HG03460 (cell line): Measurements from ENCODE around the gene THOC3.
A peak's percentile ranks its signal among the peaks of the same experiment; 100 is the strongest.
"Not testable (repeated sequence)": the region's sequence is repeated elsewhere in the genome, so short reads cannot be mapped to it uniquely, and the experiment has no call there.

Experiments used
- ATAC-seq: cut with Tn5 transposase; IDR thresholded peaks from one replicate; pipeline ENCODE4 v1.9.1; 2021; ENCODE audit not compliant: unreplicated experiment

The THOC3 gene

GRCh38 chr5:175967471-175968372 lies at the start of gene THOC3:
TSS of gene THOC3 (minus strand) at chr5:175968315. CDS start at chr5:175968208, 107 bp downstream.
- peak; percentile 99 for ATAC-seq

DNA sequence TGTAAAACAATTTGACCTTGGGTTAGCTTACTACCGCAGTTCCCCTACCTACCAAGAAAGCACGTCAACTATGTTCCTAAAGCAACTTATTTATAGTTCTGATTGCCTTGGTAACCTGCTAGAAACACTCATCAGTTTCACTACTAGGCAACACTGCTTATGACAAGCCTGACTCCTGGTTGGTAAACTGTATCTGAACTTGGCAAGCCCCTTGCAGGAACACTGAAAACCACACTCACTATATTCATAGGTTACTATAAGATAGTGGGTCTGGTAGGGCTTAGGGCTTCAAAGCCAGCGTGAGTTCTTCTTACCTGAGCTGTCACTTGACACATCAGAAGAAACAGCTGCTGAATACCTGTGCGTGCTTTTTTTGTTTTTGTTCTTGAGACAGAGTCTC lies 49.2 kb upstream of the THOC3 start:
- not testable (repeated sequence) for ATAC-seq

- ATAC-seq, result not testable (repeated sequence)
Observed at GRCh38 chr5:176014360-176014759, 46.2 kb upstream of the THOC3 start.

GRCh38 chr5:176011088-176011487 lies 43.0 kb upstream of the THOC3 start:
- not testable (repeated sequence) for ATAC-seq

DNA sequence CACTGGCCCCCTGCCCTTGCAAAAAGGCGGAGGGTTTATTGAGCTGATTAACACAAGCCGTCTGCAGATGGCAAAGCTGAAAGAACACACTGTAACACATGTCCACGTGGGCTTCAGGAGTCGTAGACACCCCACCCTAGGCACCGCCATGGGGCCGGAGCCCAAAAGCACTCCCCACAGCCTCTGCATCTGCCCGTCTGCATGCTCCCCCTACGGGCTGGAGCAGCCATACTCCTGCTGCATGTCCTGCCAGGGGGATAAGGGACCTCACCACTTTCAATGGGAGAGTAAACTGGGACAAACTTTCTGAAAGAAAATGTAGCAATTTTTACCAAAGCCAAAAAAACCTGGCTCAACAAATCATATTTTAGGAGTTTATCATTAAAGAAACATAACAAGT lies 42.1 kb upstream of the THOC3 start:
- not testable (repeated sequence) for ATAC-seq

DNA sequence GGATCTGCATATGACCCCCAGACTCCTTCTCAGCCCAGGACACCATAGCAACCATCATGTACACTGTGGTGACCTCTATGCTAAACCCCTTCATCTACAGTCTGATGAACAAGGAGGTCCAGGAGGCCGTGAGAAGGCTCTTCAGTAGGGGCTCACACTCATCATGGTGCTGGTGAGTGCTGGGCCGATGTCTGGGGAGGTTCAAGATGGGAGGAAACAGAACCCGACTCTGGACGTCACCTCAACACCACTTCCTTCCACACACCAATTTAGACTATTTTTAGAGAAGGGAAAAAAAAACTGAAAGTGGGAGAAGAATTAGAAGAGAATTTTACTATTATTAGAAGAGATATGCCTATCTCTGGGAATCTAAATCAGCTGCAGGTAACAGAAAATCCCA lies 39.1 kb upstream of the THOC3 start:
- ATAC-seq, result not testable (repeated sequence)

DNA sequence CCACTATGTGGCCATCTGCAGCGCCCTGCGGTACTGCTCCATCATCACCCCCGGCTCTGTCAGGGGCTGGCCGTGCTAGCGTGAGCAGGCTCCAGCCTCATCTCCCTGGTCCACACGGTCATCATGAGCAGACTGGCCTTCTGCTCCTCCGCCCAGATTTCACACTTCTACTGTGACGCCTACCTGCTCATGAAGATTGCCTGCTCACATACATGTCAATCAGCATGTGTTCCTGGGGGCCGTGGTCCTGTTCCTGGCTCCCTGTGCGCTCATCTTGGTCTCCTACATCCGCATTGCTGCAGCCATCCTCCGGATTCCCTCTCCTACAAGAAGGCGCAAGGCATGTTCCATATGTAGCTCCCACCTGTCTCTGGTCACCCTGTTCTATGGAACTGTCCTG lies 38.7 kb upstream of the THOC3 start:
- not testable (repeated sequence) for ATAC-seq

- not testable (repeated sequence) for ATAC-seq
Observed at GRCh38 chr5:175997979-175998378, 29.9 kb upstream of the THOC3 start.

GRCh38 chr5:175997495-175997894 lies 29.4 kb upstream of the THOC3 start:
- ATAC-seq, result not testable (repeated sequence)

DNA sequence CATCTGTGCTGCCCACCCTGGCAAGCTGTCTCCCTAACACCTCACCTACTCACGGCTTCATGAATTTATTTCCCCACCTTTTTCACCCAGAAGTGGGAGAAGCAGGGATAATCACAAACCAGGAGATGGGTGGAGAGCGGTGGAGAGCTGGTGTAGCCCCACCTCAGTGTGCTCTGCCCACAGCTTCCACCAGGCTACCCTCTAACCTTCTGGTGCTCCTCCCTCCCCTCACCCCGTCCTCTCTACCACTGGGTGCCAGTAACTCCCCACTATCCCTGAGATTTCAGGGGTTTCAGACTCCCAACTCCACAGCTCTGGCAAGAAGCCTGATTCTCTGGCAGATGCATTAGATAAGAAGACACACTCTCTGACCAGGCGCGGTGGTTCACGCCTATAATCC lies 28.7 kb upstream of the THOC3 start:
- not testable (repeated sequence) for ATAC-seq

GRCh38 chr5:175995506-175995905 lies 27.4 kb upstream of the THOC3 start:
- not testable (repeated sequence) for ATAC-seq

DNA sequence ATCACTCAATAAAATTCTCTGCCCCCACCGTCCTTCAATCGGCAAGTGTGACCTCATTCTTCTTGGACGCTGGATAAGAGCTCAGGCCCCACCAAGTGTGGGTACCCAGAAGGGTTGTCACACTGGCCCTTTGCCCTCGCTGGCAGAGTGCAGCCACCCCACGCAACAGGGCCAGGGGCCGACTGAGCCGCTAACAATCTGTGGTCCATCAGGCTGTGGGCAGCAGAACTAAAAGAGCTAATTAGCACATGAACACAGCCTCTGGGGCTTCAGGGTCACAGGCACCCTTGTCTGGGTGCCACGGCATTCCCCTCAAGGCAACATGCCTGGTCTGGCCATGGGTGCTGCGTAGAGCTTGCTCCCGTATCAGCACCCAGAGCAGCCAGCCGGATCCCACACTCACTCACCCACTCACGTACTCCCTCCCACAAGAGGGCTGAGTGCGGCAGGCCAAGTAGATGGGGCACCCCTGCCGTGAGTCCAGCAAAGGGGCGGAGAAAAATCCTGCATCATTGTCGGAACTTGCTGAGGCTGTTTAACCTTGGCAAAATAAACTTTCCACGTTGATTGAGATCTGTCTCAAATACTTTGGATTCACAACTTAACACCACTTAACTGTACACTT lies 11.4 kb upstream of the THOC3 start:
- ATAC-seq, result not testable (repeated sequence)

GRCh38 chr5:175968381-175968780 lies 266 bp upstream of the THOC3 start:
- peak; percentile 38 for ATAC-seq

- not testable (repeated sequence) for ATAC-seq
Observed at GRCh38 chr5:175962329-175962728, 5.8 kb downstream of the THOC3 start.

DNA sequence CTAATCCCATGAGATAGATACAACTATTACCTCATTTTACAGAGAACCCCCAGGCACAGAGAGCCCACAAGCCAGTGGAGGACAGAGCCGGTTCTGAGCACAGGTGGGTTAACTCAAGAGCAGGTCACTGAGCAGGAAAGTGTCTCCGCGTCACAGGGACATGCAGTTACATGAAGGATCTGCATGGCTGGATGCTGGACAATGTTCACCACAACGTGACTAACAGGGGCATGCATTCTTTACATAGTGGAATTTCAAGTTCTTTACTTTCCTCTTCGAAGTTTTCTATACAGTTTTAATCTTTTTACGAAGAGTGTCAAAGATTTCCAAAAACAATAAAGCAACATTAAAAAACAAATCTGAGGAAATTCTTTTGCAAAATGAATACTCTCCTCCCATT lies 7.9 kb downstream of the THOC3 start:
- ATAC-seq, result not testable (repeated sequence)

- ATAC-seq, result not testable (repeated sequence)
Observed at GRCh38 chr5:175958515-175958914, 9.6 kb downstream of the THOC3 start.

DNA sequence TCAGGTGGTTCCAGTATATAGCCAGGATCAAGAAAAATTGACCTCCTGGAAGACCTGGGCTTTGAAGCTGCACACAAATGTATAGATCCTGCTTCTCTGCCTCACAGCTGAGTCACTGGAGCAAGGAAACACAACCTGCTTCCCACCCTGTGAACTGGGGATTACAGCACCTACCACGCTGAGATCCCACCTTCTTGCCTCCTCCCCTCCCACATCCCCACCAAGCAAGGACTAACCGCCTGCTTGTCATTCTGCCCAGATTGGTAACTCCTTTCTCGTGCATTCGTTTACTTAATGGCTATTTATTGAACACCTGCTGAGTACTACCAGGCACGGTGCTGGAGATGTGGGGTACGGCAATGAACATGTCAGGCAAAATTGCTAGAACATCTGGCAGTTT lies 14.0 kb downstream of the THOC3 start:
- ATAC-seq, result not testable (repeated sequence)

GRCh38 chr5:175952810-175953209 lies 15.3 kb downstream of the THOC3 start:
- ATAC-seq, result not testable (repeated sequence)

GRCh38 chr5:175951339-175951969 lies 16.7 kb downstream of the THOC3 start:
- ATAC-seq, result not testable (repeated sequence)

DNA sequence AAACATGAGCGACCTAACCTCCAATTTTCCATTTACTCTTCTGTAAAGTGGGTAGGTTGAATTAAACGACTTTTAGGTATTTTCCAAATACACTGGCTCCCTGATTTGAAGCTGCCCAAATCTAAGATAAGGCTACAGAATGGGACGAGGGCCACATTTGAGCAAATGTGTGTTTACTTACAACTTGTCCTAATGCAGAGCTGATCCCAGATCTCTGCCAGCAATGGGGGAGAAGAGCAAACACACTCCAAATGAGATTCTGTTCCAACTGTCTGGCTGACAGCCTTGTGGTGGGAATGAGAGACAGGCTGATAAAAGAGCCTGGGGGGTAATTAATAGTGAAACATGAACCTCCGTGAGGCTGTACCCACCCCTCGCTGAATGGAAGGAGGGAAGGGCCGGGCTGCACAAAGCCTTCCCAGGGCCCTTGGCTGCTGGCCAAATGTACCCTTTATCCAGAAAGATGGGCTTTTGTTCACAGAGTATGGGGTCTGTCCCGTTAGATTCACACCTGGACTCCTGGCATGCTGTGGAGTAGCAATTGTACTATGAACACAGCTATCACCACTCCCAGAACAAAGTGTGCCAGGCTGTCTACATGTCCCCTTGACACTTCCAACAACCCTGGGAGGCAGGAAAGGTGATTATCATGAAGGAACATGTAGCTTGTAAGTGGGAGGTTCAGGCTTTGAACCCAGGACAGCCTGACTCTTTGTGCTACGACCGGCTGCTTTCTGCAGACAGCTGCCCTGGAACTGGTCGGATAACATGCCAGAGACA lies 19.6 kb downstream of the THOC3 start:
- not testable (repeated sequence) for ATAC-seq

DNA sequence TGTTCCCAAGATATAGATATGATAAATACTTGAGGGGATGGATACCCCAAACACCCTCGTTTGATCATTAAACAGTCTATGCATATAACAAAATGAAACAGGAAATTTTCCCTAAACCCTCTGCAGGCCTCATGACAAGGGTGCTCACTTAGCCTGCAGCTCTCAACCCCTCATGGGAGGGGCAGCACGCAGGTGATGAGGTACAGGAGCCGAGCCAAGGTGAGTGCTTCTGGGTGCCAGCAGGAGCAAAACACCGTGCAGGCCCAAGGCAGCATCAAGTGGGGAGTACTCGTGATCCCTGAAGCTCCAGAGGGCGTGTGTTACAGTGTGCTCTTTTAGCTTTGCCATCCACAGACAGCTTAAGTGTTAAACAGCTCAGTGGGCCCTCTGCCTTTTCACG lies 24.9 kb downstream of the THOC3 start:
- not testable (repeated sequence) for ATAC-seq
